Measurements from ENCODE around the gene TPT1.

TPT1 gene

DNA sequence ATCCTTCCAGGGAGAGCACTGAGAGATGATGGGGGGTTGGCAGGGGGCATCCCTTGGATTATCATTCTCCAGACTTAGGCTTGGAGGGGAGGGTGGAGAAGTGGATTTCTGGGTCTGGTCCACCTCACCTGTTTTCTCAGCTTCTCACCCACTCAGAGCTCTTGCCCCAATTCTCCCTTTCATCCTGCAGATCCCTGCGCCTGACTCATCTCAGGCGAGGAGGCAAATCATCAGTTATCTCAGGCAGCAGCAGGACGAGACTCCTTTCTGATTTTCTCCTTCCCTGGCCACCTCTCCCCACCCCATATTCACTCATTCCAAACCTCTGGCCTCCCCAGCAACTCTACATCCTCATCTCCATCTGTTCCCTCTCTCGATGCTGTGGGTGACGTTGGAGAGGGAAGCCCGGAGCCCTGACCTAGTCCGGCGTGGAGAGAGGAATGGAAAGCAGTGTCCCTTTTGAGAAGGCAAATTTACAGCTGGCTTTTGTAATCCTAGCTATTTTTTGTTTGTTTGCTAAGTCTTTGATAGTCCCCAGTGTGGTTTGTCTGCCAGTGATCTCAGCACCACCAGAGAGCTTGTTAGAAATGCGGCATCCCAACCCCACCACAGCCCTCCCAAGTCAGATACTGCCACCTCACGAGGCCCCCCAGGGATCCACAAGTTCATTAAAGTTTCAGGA, 24.0 kb upstream of the TPT1 start:
- Histone ChIP-seq H3K9me2 (replicated peaks; ENCODE audit: control insufficient read depth, low read length) (no peaks in the 10 kb centered on the region), H3K36me3 (ENCODE audit: control insufficient read depth, low read length) (no peaks in the 10 kb centered on the region), H3K27me3 (ENCODE audit: control insufficient read depth, low read length) (no peaks in the 10 kb centered on the region), H3K4me2 (ENCODE audit: low read length) (no peak overlapping the region), H4K20me1 (ENCODE audit: control insufficient read depth, insufficient read depth, low read depth, low read length) (no peaks in the 10 kb centered on the region), H3K9me3 (ENCODE audit: control insufficient read depth, insufficient read depth, low read length) (no peaks in the 10 kb centered on the region), H3K4me1 (ENCODE audit: control insufficient read depth, low read length) (peaks cover 18% of the 10 kb centered on the region), H3F3A (ENCODE audit: control insufficient read depth, insufficient read depth) (no peaks in the 10 kb centered on the region; the same call in 1 of the 2 replicates), H3K27ac (ENCODE audit: low read depth, low read length) (no peak overlapping the region), H3K79me2 (ENCODE audit: control insufficient read depth, low read length) (no peaks in the 10 kb centered on the region), H3K4me3 (ENCODE audit: low read length) (no peak overlapping the region)
- no peak for TF ChIP-seq CTCF (IDR thresholded peaks at IDR 0.05; ENCODE audit: low read depth, low read length, poor library complexity, severe bottlenecking)
- TF ChIP-seq EZH2phosphoT487 (IDR thresholded peaks at IDR 0.05; ENCODE audit: borderline replicate concordance, low read length) = no peak

GRCh38 chr13:45362939-45363338, 22.0 kb upstream of the TPT1 start:
- peaks cover 18% of the 10 kb centered on the region for H3K4me1 ChIP-seq (ENCODE audit: control insufficient read depth, low read length)
- no peaks in the 10 kb centered on the region; the same call in 1 of the 2 replicates for H3F3A ChIP-seq (ENCODE audit: control insufficient read depth, insufficient read depth)

GRCh38 chr13:45361596-45362206, 20.7 kb upstream of the TPT1 start:
- Histone ChIP-seq H3K27me3 (ENCODE audit: control insufficient read depth, low read length) (no peaks in the 10 kb centered on the region), H3K4me3 (ENCODE audit: low read length) (no peak overlapping the region), H3K27ac (ENCODE audit: low read depth, low read length) (no peak overlapping the region), H3K4me2 (ENCODE audit: low read length) (no peak overlapping the region), H3K9me2 (replicated peaks; ENCODE audit: control insufficient read depth, low read length) (no peaks in the 10 kb centered on the region), H3K36me3 (ENCODE audit: control insufficient read depth, low read length) (no peaks in the 10 kb centered on the region), H3F3A (ENCODE audit: control insufficient read depth, insufficient read depth) (no peaks in the 10 kb centered on the region; the same call in 1 of the 2 replicates), H4K20me1 (ENCODE audit: control insufficient read depth, insufficient read depth, low read depth, low read length) (no peaks in the 10 kb centered on the region), H3K9me3 (ENCODE audit: control insufficient read depth, insufficient read depth, low read length) (no peaks in the 10 kb centered on the region), H3K79me2 (ENCODE audit: control insufficient read depth, low read length) (no peaks in the 10 kb centered on the region), H3K4me1 (ENCODE audit: control insufficient read depth, low read length) (peaks cover 7% of the 10 kb centered on the region; the same call in 1 of the 2 replicates)
- TF ChIP-seq CTCF (IDR thresholded peaks at IDR 0.05; ENCODE audit: low read depth, low read length, poor library complexity, severe bottlenecking) (no peak), EZH2phosphoT487 (IDR thresholded peaks at IDR 0.05; ENCODE audit: borderline replicate concordance, low read length) (no peak)

More at GRCh38 chr13:45362939-45363338, 22.0 kb upstream of the TPT1 start:
- no peak overlapping the region for H3K4me3 ChIP-seq (ENCODE audit: low read length)
- no peak overlapping the region for H3K27ac ChIP-seq (ENCODE audit: low read depth, low read length)
- H3K79me2 ChIP-seq (ENCODE audit: control insufficient read depth, low read length) = no peaks in the 10 kb centered on the region
- no peaks in the 10 kb centered on the region for H4K20me1 ChIP-seq (ENCODE audit: control insufficient read depth, insufficient read depth, low read depth, low read length)
- H3K9me3 ChIP-seq (ENCODE audit: control insufficient read depth, insufficient read depth, low read length) = no peaks in the 10 kb centered on the region
- no peaks in the 10 kb centered on the region for H3K9me2 ChIP-seq (replicated peaks; ENCODE audit: control insufficient read depth, low read length)
- TF ChIP-seq EZH2phosphoT487 (IDR thresholded peaks at IDR 0.05; ENCODE audit: borderline replicate concordance, low read length) = no peak
- TF ChIP-seq CTCF (IDR thresholded peaks at IDR 0.05; ENCODE audit: low read depth, low read length, poor library complexity, severe bottlenecking) = peak; percentile 61
- H3K27me3 ChIP-seq (ENCODE audit: control insufficient read depth, low read length) = no peaks in the 10 kb centered on the region
- H3K36me3 ChIP-seq (ENCODE audit: control insufficient read depth, low read length) = no peaks in the 10 kb centered on the region
- no peak overlapping the region for H3K4me2 ChIP-seq (ENCODE audit: low read length)

Measured in DOHH2 (cell line).